DOHH2 (cell line): ENCODE results near the gene ABHD16B.

Experiments used
- H3F3A ChIP-seq: fragments of 200-600 bp; sonication (generic), shearing (Covaris generic); 2 replicates; pipeline ENCODE4 v1.6.0; 2016; ENCODE audit warnings: antibody characterized with exemption, mild to moderate bottlenecking; ENCODE audit not compliant: control insufficient read depth, insufficient read depth
- H3K27ac ChIP-seq: fragments of 200-600 bp; sonication (generic); 2 replicates; pipeline ENCODE4 v1.5.1; 2014; ENCODE audit warnings: low read depth, mild to moderate bottlenecking, low read length, moderate library complexity
- H3K27me3 ChIP-seq: fragments of 200-600 bp; sonication (generic); 2 replicates; pipeline ENCODE4 v1.6.1; 2014; ENCODE audit warnings: mild to moderate bottlenecking, low read length, mixed read lengths; ENCODE audit not compliant: control insufficient read depth
- H3K36me3 ChIP-seq: fragments of 200-600 bp; sonication (generic); 2 replicates; pipeline ENCODE4 v1.6.1; 2014; ENCODE audit warnings: mild to moderate bottlenecking, low read length, moderate library complexity, mixed read lengths; ENCODE audit not compliant: control insufficient read depth
- H3K4me1 ChIP-seq: fragments of 200-600 bp; sonication (generic); 2 replicates; pipeline ENCODE4 v1.6.1; 2014; ENCODE audit warnings: mild to moderate bottlenecking, low read length, mixed read lengths; ENCODE audit not compliant: control insufficient read depth
- H3K4me2 ChIP-seq: fragments of 200-600 bp; sonication (generic); 2 replicates; pipeline ENCODE4 v1.6.0; 2014; ENCODE audit warnings: mild to moderate bottlenecking, low read length, moderate library complexity
- H3K4me3 ChIP-seq: fragments of 200-600 bp; sonication (generic); 2 replicates; pipeline ENCODE4 v1.5.1; 2014; ENCODE audit warnings: mild to moderate bottlenecking, low read length, mixed read lengths
- H3K79me2 ChIP-seq: fragments of 200-600 bp; sonication (generic); 2 replicates; pipeline ENCODE4 v1.6.1; 2014; ENCODE audit warnings: mild to moderate bottlenecking, low read length, mixed read lengths; ENCODE audit not compliant: control insufficient read depth
- H3K9me2 ChIP-seq: fragments of 200-600 bp; sonication (generic); replicated peaks from 2 replicates; pipeline ENCODE4 v1.6.1; 2014; ENCODE audit warnings: mild to moderate bottlenecking, low read length, mixed read lengths; ENCODE audit not compliant: control insufficient read depth
- H3K9me3 ChIP-seq: fragments of 200-600 bp; sonication (generic); 2 replicates; pipeline ENCODE4 v1.6.1; 2014; ENCODE audit warnings: antibody characterized with exemption, low read length, mixed read lengths; ENCODE audit not compliant: control insufficient read depth, insufficient read depth
- H4K20me1 ChIP-seq: fragments of 200-600 bp; sonication (generic); 2 replicates; pipeline ENCODE4 v1.6.0; 2014; ENCODE audit warnings: low read depth, mild to moderate bottlenecking, antibody characterized with exemption, low read length, moderate library complexity; ENCODE audit not compliant: control insufficient read depth, insufficient read depth
- CTCF ChIP-seq: fragments of 200-600 bp; sonication (generic); IDR thresholded peaks from one replicate; pipeline ENCODE4 v1.5.1; 2014; ENCODE audit warnings: antibody characterized with exemption, mild to moderate bottlenecking, low read depth, low read length; ENCODE audit not compliant: poor library complexity, severe bottlenecking
- EZH2phosphoT487 ChIP-seq: fragments of 200-600 bp; sonication (generic); IDR thresholded peaks from 2 replicates; pipeline ENCODE4 v1.6.1; 2017; ENCODE audit warnings: borderline replicate concordance, mild to moderate bottlenecking, antibody characterized with exemption, low read length, moderate library complexity, mixed read lengths

The ABHD16B gene

GRCh38 chr20:63843778-63844177, 17.5 kb upstream of the ABHD16B start:
- no peak overlapping the region for H3K27ac ChIP-seq
- TF ChIP-seq CTCF = no peak
- no peak for TF ChIP-seq EZH2phosphoT487
- H3K9me3 ChIP-seq = no peaks in the 10 kb centered on the region
- H3K36me3 ChIP-seq = no peaks in the 10 kb centered on the region
- H3F3A ChIP-seq = no peaks in the 10 kb centered on the region
- H3K79me2 ChIP-seq = no peaks in the 10 kb centered on the region
- H3K9me2 ChIP-seq = no peaks in the 10 kb centered on the region
- no peaks in the 10 kb centered on the region for H3K4me1 ChIP-seq
- peaks cover 44% of the 10 kb centered on the region for H3K27me3 ChIP-seq
- no peak overlapping the region for H3K4me2 ChIP-seq
- H4K20me1 ChIP-seq = no peaks in the 10 kb centered on the region
- H3K4me3 ChIP-seq = no peak overlapping the region

- Histone ChIP-seq H3K9me3 (no peaks in the 10 kb centered on the region), H3K4me1 (no peaks in the 10 kb centered on the region), H3K27ac (no peak overlapping the region), H3K4me3 (no peak overlapping the region), H4K20me1 (no peaks in the 10 kb centered on the region), H3K4me2 (no peak overlapping the region), H3K36me3 (no peaks in the 10 kb centered on the region), H3F3A (no peaks in the 10 kb centered on the region), H3K9me2 (no peaks in the 10 kb centered on the region), H3K79me2 (no peaks in the 10 kb centered on the region), H3K27me3 (peaks cover 44% of the 10 kb centered on the region)
- TF ChIP-seq CTCF (no peak), EZH2phosphoT487 (no peak)
Observed at GRCh38 chr20:63844511-63844991, 16.7 kb upstream of the ABHD16B start.

GRCh38 chr20:63846128-63846771, 15.0 kb upstream of the ABHD16B start:
- H3K27ac ChIP-seq = no peak overlapping the region
- H3F3A ChIP-seq = no peaks in the 10 kb centered on the region
- no peak overlapping the region for H3K4me3 ChIP-seq

More at GRCh38 chr20:63846128-63846771, 15.0 kb upstream of the ABHD16B start:
- Histone ChIP-seq H3K36me3 (no peaks in the 10 kb centered on the region), H4K20me1 (no peaks in the 10 kb centered on the region), H3K27me3 (peaks cover 52% of the 10 kb centered on the region), H3K9me3 (no peaks in the 10 kb centered on the region), H3K4me2 (no peak overlapping the region), H3K4me1 (no peaks in the 10 kb centered on the region), H3K9me2 (no peaks in the 10 kb centered on the region), H3K79me2 (no peaks in the 10 kb centered on the region)
- TF ChIP-seq CTCF (no peak), EZH2phosphoT487 (no peak)
